Sigmoid colon (tissue), 4 donors: ENCODE measurements around the gene DUSP22.

Experiments
- CTCF ChIP-seq, 4 experiments: fragments of 450-650 bp in 3 of 4; fragments of 200-600 bp in 1 of 4; IDR thresholded peaks; one replicate each; pipeline ENCODE4 v1.5.1; 2016 to 2019; ENCODE audit warnings: antibody characterized with exemption in 4 of 4, mild to moderate bottlenecking in 3 of 4, moderate library complexity in 2 of 4
- EP300 ChIP-seq, 4 donors: sonication (generic); formaldehyde crosslinking; IDR thresholded peaks; one replicate each; pipeline ENCODE4 v1.6.1; 2017; ENCODE audit warnings: antibody characterized with exemption in 4 of 4
- POLR2AphosphoS5 ChIP-seq, 4 donors: sonication (generic); formaldehyde crosslinking; IDR thresholded peaks; one replicate each; pipeline ENCODE4 v1.6.1; 2017; ENCODE audit warnings: antibody characterized with exemption in 4 of 4

- TF ChIP-seq CTCF (IDR thresholded peaks at IDR 0.05): no peak
- no peak for TF ChIP-seq POLR2AphosphoS5 (IDR thresholded peaks at IDR 0.05)
- no peak for TF ChIP-seq EP300 (IDR thresholded peaks at IDR 0.05)
Observed at GRCh38 chr6:322259-322930, 30.1 kb downstream of the DUSP22 start.
